Left renal pelvis (tissue), 4 donors: ENCODE measurements around the gene RMC1. TPM values are rescaled to one million over a fixed set of nuclear protein-coding genes. Genes with fewer than 3 reads are reported as not detected.
"Not testable (repeated sequence)": the region's sequence is repeated elsewhere in the genome, so short reads cannot be mapped to it uniquely, and the experiment has no call there.

Experiments used
- DNase-seq, 4 donors: peaks; one replicate each; pipeline ENCODE4 v3.0.0-alpha.2; 2013; ENCODE audit warnings: low read depth in 4 of 4, low spot score in 3 of 4
- polyA plus RNA-seq, 4 donors: library from polyadenylated mRNA; unstranded; fragments of 120-200 nt; gene quantifications; one replicate each; pipeline ENCODE4 v1.2.1, GENCODE V29; 2013; ENCODE audit not compliant: insufficient read length in 4 of 4

The RMC1 gene
- polyA plus RNA-seq, 4 donors = 14.9 to 29.9 (median 26.4) TPM

GRCh38 chr18:23495723-23496440 is 7.4 kb upstream of the RMC1 start:
- DNase-seq = no peak

GRCh38 chr18:23498117-23498516 is 5.2 kb upstream of the RMC1 start:
- DNase-seq = no peak

GRCh38 chr18:23498877-23499276 is 4.4 kb upstream of the RMC1 start:
- DNase-seq = no peak

GRCh38 chr18:23499291-23499781 is 4.0 kb upstream of the RMC1 start:
- no peak for DNase-seq

- no peak for DNase-seq
These were observed 1.7 kb upstream of the RMC1 start for GRCh38 chr18:23501626-23502025.

- DNase-seq = no peak
These were observed 734 bp upstream of the RMC1 start for GRCh38 chr18:23502516-23503037.

GRCh38 chr18:23503963-23504344 is 643 bp downstream of the RMC1 start:
- DNase-seq = no peak

GRCh38 chr18:23504720-23505119 is 1.4 kb downstream of the RMC1 start:
- no peak for DNase-seq

- no peak for DNase-seq
These were observed 3.1 kb downstream of the RMC1 start for GRCh38 chr18:23506393-23506792.

- not testable (repeated sequence) for DNase-seq
These were observed 7.6 kb downstream of the RMC1 start for GRCh38 chr18:23510923-23511322.

GRCh38 chr18:23512216-23512615 is 8.9 kb downstream of the RMC1 start:
- DNase-seq = not testable (repeated sequence)

GRCh38 chr18:23512641-23513040 is 9.3 kb downstream of the RMC1 start:
- no peak for DNase-seq

- DNase-seq = peak in 2 of 4 donors; percentile 56 to 63
These were observed 12.7 kb downstream of the RMC1 start for GRCh38 chr18:23515911-23516546.

GRCh38 chr18:23519734-23520133 is 16.4 kb downstream of the RMC1 start:
- no peak for DNase-seq

- no peak for DNase-seq
These were observed 18.0 kb downstream of the RMC1 start for GRCh38 chr18:23521271-23521670.

GRCh38 chr18:23521907-23522306 is 18.6 kb downstream of the RMC1 start:
- no peak for DNase-seq

GRCh38 chr18:23523429-23524212 is 20.3 kb downstream of the RMC1 start:
- no peak for DNase-seq

GRCh38 chr18:23524213-23524707 is 20.9 kb downstream of the RMC1 start:
- DNase-seq = no peak

GRCh38 chr18:23526501-23527063 is 23.3 kb downstream of the RMC1 start:
- DNase-seq = peak in 1 of 4 donors; percentile 30

GRCh38 chr18:23528580-23529472 is 25.5 kb downstream of the RMC1 start:
- DNase-seq = no peak
